Renal cortex interstitium (tissue), 11 donors: Measurements from ENCODE around the gene ADRB2. TPM values are rescaled to one million over a fixed set of nuclear protein-coding genes. Genes with fewer than 3 reads are reported as not detected.
"Not testable (repeated sequence)": the region's sequence is repeated elsewhere in the genome, so short reads cannot be mapped to it uniquely, and the experiment has no call there.

Source experiments
- DNase-seq, 11 donors: peaks; one replicate each; pipeline ENCODE4 v3.0.0-alpha.2; 2013; ENCODE audit warnings: low read depth in 9 of 11, low spot score in 4 of 11; ENCODE audit errors: extremely low read depth in 1 of 11
- polyA plus RNA-seq, 3 donors: library from polyadenylated mRNA; unstranded; fragments of 120-200 nt; gene quantifications; one replicate each; pipeline ENCODE4 v1.2.1, GENCODE V29; 2013; ENCODE audit not compliant: insufficient read length in 3 of 3

ADRB2 gene
- polyA plus RNA-seq, 3 donors, result 0.11 to 0.47 (median 0.23) TPM

DNA sequence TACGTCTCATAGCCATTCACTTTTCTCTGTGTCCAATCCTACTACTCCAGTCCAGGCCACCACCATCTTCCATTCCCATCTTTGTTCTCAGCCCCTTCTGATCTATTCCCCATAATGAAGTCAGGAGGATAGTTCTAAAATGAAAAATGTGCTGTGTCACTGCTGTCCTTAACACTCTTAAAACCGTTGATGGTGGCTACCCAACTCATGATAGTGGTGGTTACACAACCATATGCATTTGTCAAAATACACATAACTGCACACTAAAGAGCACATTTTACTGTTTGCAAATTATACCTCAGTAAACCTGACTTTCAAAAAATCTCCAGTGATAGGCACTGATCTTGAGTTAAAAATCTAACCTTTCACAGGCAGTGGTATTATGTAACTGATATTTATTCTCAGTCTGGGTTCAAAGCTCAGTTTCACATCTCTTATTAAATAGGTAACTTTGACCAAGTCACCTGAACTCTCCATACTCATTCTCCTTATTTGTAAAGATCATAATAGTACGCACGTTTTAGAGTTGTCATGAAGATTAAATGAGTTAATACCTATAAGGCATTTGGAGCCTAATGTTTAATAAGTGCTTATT lies 24.6 kb upstream of the ADRB2 start:
- DNase-seq, result no peak

DNA sequence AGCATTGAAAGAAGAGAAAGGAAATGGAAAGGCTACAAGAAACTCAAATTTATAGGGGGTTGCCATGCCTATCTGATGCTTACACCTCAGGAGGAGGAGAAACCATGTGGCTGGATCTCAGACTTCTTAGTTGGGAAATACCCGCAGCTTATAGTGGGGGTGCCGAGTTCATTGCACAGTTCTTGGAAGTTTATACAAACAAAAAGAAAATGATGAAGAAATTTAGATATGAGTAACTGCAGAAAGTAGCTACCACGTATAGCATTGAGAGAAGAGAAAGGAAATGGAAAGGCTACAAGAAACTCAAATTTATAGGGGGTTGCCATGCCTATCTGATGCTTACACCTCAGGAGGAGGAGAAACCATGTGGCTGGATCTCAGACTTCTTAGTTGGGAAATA lies 23.0 kb upstream of the ADRB2 start:
- DNase-seq, result not testable (repeated sequence)

DNA sequence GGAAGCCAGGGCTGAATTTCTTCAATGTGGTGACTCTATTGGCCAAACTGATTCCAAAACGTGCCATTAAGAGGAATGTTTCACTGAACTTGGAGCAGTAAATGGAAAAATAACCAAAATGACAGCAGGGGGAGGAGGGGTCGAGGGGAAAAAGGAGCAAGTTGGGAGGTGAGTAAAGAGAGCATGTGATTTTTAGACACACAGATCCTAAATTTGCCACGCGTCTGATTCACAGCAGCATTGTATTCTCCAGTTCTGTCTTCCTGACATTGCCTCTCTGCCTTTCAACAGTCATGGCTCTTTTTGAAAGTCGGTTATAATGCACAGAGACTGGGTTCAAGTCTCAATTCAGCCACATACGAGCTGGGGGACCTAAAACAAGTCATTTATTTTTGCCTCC lies 22.0 kb upstream of the ADRB2 start:
- no peak for DNase-seq

DNA sequence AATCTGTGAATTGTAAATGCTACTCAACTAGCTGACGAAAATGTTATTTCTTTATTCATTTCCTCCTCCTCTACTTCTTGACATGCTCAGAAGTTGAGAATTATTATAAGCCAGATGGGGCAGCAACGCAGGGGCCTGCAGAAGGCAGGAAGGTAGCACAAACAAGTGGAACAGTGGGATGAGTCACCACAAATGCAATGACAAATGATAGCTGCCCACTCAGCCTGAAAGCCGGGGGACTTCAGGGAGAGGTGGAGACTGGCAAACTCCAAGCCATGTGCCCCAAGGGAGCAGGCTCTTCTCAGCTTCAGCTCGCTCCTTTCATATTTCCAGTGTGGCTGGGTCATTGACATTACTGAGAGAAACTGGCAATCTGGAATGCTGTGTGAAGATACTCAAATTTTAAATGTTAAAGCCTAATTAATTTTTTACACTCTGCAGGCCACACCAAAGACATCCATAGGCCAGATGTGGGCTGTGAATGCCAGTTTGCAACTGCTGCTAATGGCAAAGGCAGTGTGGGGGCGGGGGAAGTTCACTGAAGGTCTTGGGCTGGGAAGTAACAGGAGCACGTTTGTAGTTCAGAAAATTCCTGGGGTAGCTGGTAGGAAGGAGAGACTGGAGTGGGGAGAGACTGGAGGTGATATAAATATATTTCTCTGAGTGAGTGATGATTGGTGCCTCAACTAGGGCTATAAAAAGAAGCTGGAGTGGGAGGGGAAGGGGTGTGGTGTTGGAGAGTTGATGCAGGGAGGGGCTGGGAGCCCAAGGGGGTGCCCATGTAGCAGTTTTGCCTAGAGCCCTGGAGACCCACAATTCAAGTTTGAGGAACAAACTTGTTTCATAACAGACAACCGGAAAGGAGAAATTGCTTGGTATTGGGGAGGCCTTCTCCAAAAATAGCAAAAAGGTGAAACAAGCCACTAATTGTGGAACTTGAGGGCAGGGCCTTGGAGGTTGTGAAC lies 20.8 kb upstream of the ADRB2 start:
- DNase-seq, result no peak

DNA sequence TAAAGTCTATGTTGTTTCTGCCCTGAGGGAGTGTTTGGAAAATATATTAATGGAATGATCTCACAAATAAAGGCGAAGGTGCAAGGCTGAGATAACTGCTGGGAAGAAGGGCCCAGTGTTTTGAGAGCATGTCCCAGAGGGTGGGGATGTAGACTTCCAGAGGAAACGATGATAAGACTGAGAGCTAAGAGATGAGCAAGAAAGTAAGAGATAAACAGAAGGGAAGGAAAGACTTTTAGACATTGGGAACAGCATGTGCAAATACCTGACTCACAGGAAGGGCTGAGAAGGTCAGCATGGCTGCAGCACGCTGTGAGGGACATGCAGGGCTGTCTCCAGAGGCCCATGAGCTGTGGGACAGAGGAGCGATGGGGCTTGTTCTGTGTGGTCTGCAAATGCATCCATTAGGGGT lies 19.9 kb upstream of the ADRB2 start:
- no peak for DNase-seq

DNA sequence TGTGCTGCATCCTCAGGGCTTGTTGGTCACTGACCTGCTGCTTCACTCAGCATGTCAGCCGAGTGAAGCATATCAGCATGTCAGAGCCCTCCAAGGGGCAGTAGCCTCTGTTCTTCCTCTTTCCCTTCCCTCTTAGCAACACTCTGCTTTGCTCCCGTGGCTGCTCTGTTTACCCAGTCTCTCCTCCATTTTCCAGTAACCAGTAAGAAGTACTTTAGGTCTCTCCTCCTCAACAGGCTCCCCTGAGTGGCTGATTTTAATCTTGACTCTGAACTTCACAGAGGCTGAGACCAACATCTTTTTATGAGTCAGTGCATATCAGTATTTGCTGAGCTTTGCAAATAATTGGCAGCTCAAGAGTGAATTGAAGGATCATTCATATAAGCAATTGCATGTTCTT lies 18.6 kb upstream of the ADRB2 start:
- DNase-seq, result no peak

DNA sequence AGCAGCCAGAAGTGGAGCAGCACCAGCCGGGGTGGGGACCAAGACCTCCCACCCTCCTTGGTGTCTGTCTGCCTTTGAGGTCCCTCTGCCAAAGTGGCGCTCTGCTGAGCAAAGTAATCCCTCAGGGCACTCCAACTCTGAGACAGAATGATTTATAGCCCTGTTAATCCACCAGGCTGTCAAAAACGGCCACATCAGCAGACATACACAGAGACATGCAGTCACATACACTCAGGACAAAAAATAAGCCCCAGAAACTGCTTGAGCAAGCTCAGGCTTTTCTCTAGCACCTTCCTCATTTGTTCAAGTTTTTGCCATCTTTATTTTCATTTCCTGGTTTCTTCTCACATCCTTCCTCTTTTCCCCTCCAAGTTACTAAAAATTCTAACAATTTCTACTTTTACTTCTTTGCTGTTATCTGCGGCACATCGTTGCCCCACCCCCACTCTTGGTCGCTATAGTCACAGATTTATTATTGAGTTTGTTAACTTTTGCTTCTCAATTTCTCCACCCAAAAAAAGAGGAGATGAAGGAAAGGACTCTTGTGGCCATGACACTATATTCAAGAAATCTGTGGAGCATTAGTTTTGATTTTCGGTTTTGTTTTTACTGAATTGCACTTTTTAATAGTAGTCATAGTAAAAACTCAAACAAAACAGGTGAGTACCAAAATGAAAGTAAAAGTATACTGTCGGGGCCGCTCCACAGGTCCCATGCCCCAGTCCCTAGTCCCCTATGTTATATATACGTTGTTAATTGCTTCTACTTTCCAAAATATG lies 17.4 kb upstream of the ADRB2 start:
- DNase-seq, result no peak

DNA sequence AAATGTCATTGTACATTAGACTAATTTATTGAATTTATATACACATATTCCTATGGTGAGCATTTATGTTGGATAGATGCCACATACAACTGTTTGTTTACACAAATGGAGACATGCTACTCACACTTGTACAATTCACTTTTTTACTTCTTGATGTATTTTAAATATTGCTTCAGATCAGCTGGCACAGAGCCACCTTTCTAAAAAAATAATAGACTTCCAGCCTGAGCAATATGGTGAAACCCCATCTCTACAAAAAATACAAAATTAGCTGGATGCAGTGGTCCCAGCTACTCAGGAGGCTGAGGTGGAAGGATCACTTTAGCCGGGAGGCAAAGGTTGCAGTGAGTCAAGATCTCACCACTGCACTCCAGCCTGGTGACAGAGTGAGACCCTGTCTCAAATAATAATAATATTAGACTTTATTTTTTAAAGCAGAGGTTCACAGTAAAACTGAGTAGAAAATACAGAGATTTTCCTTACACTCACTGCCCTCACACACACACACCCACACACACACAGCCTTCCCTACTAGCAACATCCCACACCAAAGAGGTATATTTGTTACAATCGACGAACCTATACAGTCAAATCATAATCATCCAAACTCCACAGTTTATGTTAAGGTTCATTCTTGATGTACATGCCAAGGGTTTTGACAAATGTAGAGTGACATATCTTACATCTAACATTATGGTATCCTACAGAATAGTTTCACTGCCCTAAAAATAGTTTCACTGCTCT lies 16.5 kb upstream of the ADRB2 start:
- no peak for DNase-seq

DNA sequence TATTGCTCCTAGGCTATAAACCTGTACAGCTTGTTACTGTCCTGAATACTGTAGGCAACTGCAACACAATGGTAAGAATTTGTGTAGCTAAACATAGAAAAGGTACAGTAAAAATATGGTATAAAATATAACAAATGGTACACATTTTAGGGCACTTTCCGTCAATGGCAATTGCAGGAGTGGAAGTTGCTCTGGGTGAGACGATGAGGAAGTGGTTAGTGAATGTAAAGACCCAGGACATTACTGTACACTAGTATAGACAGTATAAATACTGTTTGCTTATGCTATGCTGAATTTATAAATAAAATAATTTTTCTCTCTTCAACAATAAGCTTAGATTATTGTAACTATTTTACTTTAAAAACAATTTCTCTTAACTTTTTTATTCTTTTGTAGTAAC lies 15.6 kb upstream of the ADRB2 start:
- DNase-seq, result no peak

DNA sequence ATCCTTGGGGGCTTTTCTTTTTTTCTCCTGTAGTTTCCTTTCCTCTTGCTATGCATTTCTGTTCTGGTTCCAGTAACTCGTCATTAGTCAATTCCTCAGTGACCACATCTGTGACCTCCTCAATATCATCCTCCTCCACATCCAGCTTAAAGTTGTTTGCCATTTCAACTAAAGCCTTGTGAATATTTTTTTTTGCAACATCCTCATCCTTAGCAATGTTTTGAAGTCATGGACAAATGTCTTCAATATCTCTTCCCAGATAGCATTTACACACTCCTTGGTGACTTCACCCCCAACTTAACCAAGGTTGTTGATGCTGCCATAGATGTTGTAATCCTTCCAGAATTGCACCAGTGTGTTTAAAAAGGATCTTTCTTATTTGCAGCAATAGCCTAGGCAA lies 14.7 kb upstream of the ADRB2 start:
- DNase-seq, result no peak

DNA sequence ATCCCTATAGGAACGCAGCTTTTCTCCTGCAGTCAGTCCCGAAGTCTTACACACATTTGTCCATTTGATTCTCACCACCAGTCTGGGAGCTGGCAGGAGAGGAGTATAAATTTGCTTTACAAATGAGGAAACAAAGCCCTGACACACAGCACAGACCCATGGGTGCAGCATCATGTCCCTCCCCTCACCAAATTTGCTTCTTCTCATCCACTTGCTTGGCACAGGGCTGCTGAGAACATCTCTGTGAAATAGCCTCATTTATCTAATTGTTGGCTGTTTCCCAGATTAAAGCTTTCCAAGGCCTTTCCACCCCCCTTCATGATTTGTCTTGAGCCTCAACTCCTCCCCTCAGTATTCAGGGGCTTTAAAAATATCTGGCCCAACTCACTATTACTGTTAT lies 11.3 kb upstream of the ADRB2 start:
- no peak for DNase-seq

DNA sequence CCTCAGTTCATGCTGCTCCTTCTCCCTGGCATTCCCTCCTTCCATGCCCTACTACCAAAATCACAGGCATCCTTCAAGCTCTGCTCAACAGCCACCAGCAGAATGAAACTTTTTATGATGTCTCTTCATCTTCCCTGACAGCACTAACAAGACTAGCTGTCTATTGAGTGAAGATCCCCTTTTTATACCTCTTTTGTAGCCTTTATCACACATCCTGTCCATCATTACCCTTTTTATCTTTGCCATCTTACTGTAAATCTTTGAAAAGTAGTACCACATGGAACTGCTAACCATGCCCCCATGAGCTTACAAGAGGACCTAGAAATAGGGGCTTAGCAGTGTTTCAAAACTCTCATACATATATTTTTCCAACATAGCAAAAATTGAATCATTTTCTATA lies 10.8 kb upstream of the ADRB2 start:
- no peak for DNase-seq

DNA sequence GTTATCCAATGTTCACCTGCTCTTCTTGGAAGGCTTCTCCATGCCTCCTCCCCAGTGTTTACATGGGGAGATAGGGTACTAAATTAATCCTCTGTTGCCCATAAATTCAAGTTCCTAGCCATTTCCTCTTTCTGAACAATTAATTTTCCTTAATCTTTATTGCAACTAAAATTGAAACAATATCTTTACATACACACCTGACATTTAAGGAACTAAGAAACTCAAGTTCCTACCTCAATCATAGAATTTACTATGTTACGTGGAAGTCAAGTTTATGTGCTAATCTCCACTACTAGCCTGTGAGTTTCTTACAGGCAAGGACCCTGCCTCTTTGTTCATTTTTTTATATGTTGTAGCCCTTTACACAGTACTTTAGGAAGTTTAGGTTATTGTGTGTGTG lies 10.1 kb upstream of the ADRB2 start:
- no peak for DNase-seq

DNA sequence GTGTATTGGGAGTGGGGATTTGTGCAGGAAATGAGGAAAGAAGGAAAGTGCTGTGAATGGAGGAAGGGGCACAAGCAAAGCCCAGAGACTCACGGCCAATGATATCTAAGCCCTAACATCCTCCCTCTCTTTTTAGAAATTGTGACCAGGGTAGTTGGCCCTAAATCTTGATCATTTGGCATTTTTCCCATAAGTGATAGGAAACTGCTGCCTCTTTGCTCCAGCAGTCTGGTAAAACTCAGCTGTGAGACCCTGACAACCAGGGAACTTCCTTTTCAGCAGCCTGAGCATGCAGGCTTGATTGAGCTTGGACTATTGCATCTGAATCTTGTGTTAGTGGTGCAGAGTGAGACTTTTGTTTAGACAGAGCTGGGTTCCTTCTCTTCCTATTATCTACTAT lies 9.6 kb upstream of the ADRB2 start:
- DNase-seq, result peak in 8 of 11 donors; percentile 22 to 62 (median 38)

DNA sequence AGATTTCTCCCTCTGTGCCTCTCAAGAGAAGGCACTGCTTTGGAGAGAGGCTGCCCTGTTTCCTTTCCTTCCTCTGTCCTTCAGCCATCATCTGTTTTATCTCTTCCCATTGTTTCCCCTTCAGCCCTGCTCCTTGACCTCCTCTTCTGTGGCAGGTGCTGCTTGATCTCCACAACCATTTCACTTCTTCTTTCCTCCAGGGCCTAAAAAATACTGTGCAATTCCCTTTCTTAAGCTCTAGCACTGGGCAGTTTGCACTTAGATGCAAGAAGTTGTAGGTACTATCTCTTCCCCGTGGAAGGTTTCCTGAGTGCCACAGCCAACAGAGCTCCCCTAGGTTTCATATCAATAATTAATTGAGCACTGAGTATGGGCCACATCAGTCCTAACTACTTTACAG lies 8.8 kb upstream of the ADRB2 start:
- DNase-seq, result no peak

DNA sequence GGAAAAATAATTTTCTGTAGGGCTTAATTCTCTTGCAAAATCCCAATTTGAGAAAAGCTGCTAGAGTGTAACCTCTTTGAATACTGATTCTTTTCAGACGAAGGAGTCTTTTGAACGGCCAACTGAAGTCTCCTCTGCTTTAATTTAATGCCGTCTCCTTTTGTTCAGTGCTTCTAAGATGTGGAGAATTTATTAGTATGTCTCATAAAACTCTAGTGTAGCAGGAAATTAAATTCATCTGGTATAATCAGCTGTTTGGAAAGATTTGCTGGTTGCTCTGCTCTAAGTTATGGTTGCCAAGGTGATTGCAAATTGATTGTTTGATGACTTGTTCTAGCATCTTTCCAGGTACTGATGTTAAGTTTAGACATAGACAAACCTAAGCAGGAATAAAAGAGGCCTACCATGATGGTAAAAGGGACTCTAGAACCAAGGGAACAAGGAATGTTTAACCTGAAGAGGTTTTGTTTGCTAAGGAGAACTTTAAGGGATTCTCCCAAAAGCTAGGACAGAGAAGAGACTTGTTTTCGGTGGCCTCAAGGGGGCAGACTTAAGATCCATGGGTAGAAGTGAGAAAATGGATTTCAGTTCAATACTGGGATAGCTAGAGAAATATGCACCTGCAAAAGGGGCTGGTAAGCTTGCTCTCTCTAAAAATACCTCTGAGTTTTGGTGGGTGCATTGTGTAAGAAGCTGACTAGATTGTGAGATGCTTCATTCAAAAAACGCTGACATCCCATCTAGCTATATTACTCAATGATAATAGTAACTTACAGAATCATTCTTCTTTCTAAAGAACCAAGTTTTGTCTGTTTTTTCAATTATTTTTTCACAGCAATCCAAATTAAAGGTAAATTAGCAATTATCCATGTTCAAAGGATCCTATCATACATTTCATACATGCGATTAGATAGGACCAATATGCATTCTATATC lies 5.7 kb upstream of the ADRB2 start:
- no peak for DNase-seq

DNA sequence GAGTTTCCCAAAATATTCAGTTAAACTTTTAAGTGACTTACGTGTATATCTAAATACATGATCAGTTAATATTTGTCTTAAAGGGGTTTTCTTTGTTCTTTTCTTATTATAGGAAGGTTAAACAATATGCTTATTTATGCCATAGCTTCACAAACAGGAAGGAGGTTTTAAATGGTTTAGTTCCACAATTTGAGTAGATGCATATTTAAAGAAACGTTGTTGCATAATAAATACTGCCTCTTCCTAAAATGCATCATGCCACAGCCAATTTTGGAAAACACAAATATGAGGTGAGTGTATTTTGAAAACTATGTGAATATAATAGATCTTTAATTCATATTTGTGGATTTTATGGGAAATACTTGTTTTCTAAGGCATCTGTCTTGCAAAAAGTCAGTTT lies 2.5 kb upstream of the ADRB2 start:
- no peak for DNase-seq

DNA sequence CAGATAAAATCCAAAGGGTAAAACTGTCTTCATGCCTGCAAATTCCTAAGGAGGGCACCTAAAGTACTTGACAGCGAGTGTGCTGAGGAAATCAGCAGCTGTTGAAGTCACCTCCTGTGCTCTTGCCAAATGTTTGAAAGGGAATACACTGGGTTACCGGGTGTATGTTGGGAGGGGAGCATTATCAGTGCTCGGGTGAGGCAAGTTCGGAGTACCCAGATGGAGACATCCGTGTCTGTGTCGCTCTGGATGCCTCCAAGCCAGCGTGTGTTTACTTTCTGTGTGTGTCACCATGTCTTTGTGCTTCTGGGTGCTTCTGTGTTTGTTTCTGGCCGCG lies 727 bp upstream of the ADRB2 start:
- peak in 1 of 11 donors; percentile 21 for DNase-seq

DNA sequence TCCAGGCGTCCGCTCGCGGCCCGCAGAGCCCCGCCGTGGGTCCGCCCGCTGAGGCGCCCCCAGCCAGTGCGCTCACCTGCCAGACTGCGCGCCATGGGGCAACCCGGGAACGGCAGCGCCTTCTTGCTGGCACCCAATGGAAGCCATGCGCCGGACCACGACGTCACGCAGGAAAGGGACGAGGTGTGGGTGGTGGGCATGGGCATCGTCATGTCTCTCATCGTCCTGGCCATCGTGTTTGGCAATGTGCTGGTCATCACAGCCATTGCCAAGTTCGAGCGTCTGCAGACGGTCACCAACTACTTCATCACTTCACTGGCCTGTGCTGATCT lies 294 bp downstream of the ADRB2 start:
- DNase-seq, result no peak
